GM19025 (cell line): ENCODE data around the gene SCARB1.

ENCODE experiments used
- ATAC-seq: cut with Tn5 transposase; IDR thresholded peaks from one replicate; pipeline ENCODE4 v1.9.1; 2021; ENCODE audit warnings: mild to moderate bottlenecking, low read depth, moderate library complexity; ENCODE audit not compliant: unreplicated experiment

SCARB1 gene

DNA sequence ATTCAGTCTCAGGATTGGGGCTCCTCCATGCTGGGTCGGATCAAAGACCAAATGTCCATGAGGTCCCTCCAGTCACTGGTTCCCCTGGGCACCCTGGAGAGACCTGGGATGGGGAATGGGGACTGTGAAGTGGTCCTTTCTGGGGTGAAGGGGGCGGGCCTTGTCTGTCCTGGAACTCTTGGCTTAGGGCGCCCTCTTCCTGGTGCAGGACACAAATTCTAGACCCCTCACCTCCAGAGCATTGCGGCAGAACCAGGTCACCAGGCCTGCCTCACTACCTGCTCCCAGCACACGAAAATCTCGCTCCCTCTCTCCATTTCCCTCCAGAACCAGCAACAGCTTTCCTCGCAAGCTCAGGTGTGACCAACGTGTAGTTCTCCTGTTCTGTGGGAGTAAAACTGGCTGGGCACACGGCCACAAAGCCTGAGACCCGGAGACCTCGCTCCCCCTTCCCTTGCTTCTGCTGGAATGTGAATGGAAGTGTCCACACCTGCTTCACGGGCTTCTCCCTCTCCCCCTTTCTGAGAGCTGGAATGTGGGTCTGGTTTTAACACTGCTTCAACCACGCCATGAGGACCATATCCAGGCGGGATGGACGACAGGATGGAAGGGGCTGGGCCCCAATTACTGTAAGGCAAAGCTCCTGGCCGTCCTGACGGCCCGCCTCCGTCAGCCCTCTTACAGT, 112.7 kb downstream of the SCARB1 start:
- ATAC-seq = no peak

DNA sequence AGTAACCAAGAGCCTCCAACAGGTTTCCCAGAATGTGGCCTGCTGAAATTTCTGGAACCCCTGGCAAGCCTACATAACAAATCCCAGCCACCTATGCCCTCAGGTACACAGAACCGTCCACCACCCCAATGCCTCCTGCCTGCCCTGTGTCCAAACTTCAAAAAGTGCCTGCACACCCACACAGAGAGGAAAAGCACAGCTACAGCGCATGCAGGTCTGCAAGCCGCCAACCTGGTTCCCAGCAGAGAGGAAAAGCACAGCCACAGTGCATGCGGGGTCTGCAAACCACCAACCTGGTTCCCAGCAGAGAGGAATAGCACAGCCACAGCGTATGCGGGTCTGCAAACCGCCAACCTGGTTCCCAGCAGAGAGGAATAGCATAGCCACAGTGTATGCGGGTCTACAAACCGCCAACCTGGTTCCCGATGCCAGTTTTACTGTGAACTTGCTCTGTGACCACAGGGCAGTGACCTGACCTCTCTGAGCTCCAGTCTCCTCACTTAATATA, 113.5 kb downstream of the SCARB1 start:
- ATAC-seq = no peak

DNA sequence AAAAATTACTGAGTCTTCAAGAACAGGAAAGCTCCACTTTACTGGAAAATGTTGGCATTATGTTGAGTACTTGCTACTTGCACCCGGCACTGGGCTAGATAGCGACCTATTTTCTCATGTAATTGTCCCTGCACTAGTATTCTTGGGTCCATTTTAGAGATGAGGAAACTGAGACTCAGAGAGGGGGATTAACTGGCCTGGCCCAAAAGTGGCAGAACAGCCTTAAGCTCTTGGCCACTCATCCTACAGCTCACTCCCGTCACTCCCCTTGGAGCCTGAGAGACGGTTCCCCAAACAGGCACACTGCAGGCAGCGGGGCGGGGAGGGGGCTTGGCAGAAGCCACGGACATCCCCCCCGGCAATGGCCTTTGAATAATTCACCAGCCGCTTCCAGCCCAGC, 113.9 kb downstream of the SCARB1 start:
- ATAC-seq = no peak

DNA sequence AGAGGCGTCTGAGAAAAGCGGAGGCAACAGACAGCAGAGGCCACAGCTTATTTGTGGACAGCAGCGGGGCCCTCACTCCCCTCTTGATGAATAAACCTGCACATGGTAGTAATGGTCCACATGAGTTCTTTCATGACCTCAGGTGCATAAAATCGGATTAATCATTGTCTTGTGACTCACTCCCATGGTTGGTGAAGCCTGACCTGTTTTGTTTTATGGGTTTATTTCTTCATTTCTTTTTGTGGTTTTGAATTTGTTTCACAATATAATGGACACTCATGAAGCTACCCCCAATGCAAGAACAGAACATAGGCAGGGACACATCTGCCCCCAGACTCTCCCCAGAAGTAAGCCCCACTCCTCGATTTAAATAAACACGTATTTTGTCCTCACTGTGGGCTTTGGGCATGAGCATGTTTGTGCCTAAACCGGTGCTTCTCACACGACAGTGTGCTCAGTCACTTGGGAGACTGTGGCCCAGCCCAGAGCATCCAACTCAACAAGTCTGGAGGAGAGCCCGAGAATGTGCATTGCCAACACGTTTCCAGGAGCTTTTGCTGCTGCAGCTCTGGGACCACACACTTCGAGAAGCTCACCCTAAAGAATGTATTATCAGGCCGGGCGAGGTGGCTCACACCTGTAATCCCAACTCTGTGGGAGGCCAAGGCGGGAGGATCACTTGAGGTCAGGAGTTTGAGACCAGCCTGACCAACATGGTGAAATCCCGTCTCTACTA, 116.1 kb downstream of the SCARB1 start:
- no peak for ATAC-seq

GRCh38 chr12:124746649-124747425, 116.8 kb downstream of the SCARB1 start:
- no peak for ATAC-seq

DNA sequence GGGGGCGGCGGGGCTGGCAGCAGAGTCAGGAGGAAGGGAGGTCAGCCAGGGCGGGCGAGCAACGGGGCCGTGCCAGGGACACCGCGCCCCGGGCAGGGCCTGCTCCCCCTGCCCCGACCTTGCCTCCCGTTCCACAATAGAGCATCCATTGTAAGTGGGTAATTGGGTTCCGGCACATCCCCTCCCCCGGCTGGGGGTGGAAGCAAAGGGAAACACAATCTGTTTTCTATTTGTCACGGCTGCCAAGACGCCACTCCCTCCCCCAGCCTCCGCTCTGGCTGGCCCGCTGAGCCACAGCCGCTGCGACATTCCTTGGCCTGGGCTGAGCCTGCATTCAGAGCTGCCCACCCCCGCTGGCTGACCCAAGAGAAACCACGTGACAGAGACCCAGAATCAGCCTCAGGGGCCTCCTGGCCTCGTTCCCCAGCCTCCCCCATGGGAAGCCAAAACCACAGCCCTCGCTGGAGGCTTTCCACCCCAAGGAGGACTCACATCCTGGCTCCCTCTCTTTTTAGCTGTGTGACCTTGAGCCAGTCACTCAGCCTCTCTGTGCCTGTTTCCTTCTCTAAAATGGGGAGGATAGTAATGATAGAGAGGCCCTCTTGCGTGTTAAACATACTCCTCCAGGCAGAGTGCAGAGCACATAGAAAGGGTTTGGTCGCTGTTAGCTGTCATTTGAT, 117.6 kb downstream of the SCARB1 start:
- ATAC-seq = no peak

DNA sequence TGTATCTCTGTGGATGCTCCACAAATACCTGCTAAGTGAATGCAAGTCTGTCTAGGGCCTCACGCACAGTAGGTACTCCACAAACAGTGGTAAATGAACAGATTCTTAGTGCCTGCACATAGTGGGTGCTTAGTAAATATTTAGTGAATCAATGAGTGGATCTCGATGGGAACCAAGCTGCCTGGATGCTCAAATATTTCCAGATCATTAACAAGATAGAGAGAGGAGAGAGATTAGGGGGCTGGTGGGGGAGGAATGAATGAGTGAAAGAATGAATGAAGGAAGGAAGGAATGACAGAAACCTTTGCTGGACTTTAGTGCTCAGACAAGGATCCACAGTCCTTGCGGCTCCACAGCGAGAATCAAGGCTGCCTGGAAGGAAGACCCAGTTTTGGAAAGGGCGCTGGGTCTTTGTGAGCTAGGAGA, 118.2 kb downstream of the SCARB1 start:
- ATAC-seq = no peak

GRCh38 chr12:124744659-124745464, 118.8 kb downstream of the SCARB1 start:
- peak; percentile 58 for ATAC-seq

- no peak for ATAC-seq
Measured at GRCh38 chr12:124744273-124744640, 119.4 kb downstream of the SCARB1 start.

DNA sequence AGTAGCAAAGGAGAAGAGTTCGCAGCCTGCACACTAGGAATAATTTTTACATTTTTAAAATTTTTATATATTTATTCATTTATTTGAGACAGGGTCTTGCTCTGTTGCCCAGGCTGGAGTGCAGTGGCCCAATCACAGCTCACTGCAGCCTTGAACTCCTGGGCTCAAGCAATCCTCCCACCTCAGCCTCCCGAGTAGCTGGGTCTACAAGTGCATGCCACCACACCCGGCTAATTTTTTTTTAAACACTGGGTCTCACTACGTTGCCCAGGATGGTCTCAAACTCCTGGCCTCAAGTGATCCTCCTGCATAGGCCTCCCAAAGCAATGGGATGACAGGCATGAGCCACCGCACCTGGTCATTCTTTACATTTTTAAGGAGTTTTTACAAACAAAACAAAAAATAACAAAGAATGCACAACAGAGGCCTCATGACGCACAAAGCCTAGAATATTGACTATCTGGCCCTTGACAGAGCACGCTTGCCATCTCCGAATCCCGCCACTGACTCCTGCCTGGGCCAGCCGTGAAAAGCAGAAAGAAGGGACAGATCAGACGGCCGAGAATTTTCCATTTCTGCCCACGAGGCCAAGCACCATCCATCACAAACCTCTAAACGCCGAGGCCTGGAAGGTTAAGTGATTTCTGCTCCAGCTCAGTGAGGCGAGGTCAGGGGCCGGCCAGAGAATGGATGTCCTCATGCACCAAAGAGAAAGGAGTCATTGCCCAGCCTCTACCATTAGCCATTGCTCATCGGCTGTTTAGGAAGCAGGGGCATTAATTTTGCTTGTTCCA, 120.0 kb downstream of the SCARB1 start:
- no peak for ATAC-seq

GRCh38 chr12:124742678-124743077, 121.0 kb downstream of the SCARB1 start:
- ATAC-seq = no peak

DNA sequence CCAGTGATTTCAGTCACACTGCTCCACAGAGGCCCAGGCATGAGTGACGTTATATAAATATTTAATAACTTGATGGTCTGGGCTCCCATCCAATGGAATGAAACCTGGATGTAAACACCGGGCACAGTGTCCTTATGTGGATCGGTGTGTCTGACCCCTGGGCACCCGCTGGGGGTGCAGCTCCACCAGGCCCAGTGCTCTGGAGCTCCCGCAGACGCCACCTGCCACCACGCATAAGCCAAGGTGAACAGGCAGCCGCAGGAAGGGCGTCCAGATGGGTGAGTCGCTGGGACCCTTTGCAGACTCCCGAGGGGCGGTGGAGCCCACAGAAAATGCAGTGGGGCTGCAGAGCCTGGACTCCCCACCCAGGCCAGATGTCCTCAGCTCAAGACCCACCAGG, 121.6 kb downstream of the SCARB1 start:
- no peak for ATAC-seq

DNA sequence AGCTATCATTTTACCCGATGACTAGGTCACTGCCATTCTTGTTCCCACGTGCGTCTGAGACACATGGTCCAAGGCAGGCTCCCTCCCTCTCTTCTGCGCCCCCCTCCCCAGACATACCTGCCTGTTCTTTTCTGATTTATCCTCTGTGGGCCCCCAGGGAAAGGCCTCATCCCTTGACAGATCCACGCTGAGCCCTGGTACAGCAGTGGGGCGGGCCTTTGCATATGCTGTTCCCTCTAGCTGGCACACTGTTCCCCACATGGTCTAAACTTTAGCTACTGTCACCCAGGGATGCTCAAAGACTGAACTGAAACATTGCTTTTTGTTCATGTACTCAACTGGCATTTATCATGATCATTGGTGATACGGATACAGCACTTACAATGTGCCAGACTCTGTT, 122.5 kb downstream of the SCARB1 start:
- ATAC-seq = no peak

DNA sequence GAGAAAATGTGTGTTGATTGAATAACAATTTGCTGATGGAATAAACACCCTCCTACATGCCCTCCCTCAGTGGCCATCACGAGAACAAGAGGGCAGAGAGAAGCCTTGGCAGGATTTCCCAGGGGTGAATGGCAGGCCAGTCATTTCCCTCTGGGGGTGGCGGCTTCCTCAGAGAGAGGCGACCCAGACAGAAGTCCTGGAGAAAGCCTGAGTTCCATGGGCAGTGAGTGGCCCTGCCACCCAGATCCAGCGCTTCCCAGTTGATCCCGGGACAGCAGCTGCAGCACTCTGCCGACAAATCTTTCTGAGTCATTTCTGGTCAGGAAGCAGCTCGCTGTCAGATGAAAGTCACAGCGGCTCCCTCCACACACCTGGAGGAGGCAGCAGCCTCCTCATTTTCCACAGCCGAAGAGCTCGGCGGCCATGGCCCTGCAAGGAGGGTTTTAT, 123.0 kb downstream of the SCARB1 start:
- no peak for ATAC-seq

DNA sequence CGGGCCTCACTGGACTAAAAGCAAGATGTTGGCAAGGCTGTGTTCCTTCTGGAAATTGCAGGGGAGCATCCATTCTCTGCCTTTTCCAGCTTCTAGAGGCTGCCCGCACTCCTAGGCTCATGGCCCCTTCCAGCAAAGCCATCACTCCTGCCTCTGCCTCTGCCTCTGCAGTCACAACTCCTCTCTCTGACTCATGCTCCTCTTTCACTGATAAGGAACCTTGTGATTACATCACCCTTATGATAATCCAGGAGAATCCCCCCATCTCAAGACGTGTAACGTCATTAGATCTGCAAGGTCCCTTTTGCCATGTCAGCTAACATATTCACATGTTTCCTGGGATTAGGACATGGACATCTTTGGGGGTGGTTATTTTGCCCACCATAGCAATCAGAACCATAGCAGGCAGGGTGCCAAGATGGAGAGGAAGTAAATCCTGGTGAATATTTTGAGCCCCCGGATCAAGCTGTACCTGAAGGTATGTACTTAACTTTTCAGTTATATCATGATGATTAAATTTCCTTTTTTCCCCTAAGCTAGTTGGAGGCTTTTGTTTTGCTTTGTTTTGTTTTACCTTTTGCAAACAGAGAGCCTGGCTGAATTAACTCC, 123.6 kb downstream of the SCARB1 start:
- no peak for ATAC-seq

DNA sequence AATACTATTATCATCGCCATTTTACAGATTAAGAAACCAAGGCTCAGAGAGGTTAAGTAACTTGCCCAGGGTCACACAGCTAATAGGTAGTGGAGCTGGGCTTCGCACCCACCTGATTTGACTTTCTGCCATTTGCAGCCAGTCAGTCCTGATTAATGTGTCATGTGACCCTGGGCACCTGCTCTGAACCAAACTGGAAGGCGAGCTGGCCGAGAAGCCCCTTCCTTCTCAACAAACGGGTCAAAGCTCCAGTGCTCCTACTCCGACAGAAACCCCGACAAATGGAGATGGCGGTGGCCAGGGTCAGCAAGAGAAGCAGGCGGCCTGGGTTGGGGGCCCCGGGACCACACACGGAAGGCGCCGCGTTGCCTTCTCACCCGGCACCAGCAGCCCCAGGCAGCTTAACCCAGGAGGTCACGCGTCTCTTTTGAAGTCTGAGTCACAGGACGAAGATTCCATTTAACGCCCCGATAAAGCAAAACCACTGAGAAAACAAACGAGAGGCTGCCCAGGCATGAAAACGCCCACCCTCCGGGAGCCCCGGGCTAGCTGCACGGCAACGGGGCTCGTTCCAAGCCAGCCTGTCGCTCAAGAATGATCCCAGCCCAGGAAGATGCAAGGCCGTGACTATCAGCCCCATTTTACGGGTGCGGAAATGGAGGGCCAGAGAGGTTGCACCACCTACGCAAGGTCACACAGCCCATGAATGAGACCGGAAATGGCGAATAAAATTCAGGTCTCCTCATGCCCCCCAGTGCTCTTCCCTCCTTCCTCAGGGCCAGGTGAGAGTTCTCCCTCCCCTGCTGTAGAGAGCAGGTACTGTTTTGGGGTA, 124.8 kb downstream of the SCARB1 start:
- no peak for ATAC-seq

DNA sequence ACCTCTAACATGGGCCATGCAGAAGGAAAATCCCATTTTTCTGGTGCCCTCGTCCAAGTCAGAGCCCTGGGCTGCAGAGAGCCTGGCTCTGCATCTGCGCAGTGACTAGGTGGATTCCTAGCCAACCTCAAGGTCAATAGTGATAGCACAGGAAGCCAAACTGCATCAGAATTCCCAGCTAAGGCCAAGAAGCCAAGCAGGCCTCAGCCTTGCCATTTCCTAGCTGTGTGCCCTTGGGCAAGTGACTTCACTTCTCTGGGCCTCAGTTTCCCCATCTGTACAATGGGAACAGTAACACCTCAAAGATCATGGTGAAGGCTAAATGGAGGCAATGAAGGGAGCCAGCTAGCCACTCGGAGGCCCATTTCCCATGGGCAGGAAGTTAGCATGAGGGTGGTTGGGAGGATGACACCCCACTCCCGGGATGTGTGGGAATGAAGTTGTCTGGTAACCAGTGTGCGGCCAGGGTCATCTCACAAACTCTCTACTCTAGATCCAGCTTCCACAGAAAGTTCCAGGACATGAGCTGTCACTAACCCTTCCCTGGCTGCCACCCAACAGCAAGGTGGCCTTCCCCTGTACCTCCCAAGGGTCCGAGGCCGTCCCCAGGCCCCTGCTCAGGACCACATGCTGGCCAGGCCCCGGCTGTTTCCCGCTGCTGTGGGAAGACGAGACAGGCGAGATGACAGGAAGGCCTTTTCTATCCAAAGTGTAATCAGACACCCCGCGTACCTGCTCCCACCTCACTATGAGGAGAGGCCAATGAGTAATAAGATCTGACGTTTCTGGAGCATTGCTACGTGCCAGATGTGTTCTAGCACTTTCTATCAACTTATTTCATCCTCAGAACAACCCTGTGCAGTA, 125.7 kb downstream of the SCARB1 start:
- ATAC-seq = no peak
